HepG2 (cell line): ENCODE results near the gene KTI12. TPM values are rescaled to one million over a fixed set of nuclear protein-coding genes. Genes with fewer than 3 reads are reported as not detected.

Source experiments
- CREM ChIP-seq, 2 experiments: sonication (generic) in 1 of 2; formaldehyde crosslinking in 1 of 2; IDR thresholded peaks; 2 replicates each; pipeline versions ENCODE4 v1.4.0 to v1.6.1; 2016 to 2020; ENCODE audit warnings: antibody characterized with exemption in 1 of 2, mild to moderate bottlenecking in 1 of 2, missing genetic modification reagents in 1 of 2
- FOXP1 ChIP-seq, 2 experiments: fragments of 450-650 bp in 1 of 2; IDR thresholded peaks; 2 replicates each; pipeline ENCODE4 v1.6.1; 2017 to 2018; ENCODE audit warnings: antibody characterized with exemption in 1 of 2
- HNRNPH1 ChIP-seq: fragments of 200-400 bp; formaldehyde crosslinking; optimal IDR thresholded peaks from 2 replicates; pipeline ENCODE3; 2017; ENCODE audit warnings: mild to moderate bottlenecking, low read depth, low read length
- HNRNPLL ChIP-seq: fragments of 200-400 bp; formaldehyde crosslinking; IDR thresholded peaks from 2 replicates; pipeline ENCODE4 v1.6.1; 2017; ENCODE audit warnings: mild to moderate bottlenecking, low read depth, low read length; ENCODE audit not compliant: poor library complexity, severe bottlenecking
- IRF9 ChIP-seq: sonication (generic); formaldehyde crosslinking; IDR thresholded peaks from 2 replicates; pipeline ENCODE4 v1.8.0; 2022; ENCODE audit warnings: missing genetic modification reagents, mild to moderate bottlenecking, borderline replicate concordance
- KDM3A ChIP-seq: IDR thresholded peaks from 2 replicates; pipeline ENCODE4 v1.6.1; 2018; ENCODE audit warnings: low read depth, missing compliant biosample characterization
- KLF6 ChIP-seq: IDR thresholded peaks from 2 replicates; pipeline ENCODE4 v1.8.0; 2016; ENCODE audit warnings: missing biosample characterization, missing genetic modification reagents
- LRRFIP1 ChIP-seq: sonication (generic); formaldehyde crosslinking; conservative IDR thresholded peaks from 2 replicates; pipeline ENCODE4 v1.4.0; 2020; ENCODE audit warnings: missing genetic modification reagents
- MXD1 ChIP-seq: sonication (generic); formaldehyde crosslinking; IDR thresholded peaks from 2 replicates; pipeline ENCODE4 v1.4.0; 2020; ENCODE audit warnings: mild to moderate bottlenecking, missing genetic modification reagents
- SETDB1 ChIP-seq: sonication (generic); formaldehyde crosslinking; IDR thresholded peaks from 2 replicates; pipeline ENCODE4 v1.5.1; 2020; ENCODE audit warnings: missing genetic modification reagents, mild to moderate bottlenecking, borderline replicate concordance
- TAF15 ChIP-seq: fragments of 200-400 bp; formaldehyde crosslinking; IDR thresholded peaks from one replicate; pipeline ENCODE4 v1.6.1; 2018; ENCODE audit warnings: mild to moderate bottlenecking, low read depth, low read length; ENCODE audit not compliant: poor library complexity, severe bottlenecking
- ZBTB46 ChIP-seq: sonication (generic); formaldehyde crosslinking; IDR thresholded peaks from 2 replicates; pipeline ENCODE4 v1.4.0; 2020; ENCODE audit warnings: mild to moderate bottlenecking, missing genetic modification reagents, borderline replicate concordance
- ZNF232 ChIP-seq: sonication (generic); formaldehyde crosslinking; IDR thresholded peaks from 2 replicates; pipeline ENCODE4 v1.4.0; 2020; ENCODE audit warnings: missing genetic modification reagents, borderline replicate concordance
- ZNF430 ChIP-seq: sonication (generic); formaldehyde crosslinking; IDR thresholded peaks from 2 replicates; pipeline ENCODE4 v1.9.0; 2021; ENCODE audit warnings: mild to moderate bottlenecking, missing genetic modification reagents
- ZNF460 ChIP-seq: sonication (generic); formaldehyde crosslinking; IDR thresholded peaks from 2 replicates; pipeline ENCODE4 v1.5.1; 2020; ENCODE audit warnings: missing genetic modification reagents, mild to moderate bottlenecking, borderline replicate concordance
- ZNF546 ChIP-seq: sonication (generic); formaldehyde crosslinking; conservative IDR thresholded peaks from 2 replicates; pipeline ENCODE4 v1.8.1; 2023; ENCODE audit warnings: mild to moderate bottlenecking, missing genetic modification reagents
- ZNF615 ChIP-seq: sonication (generic); formaldehyde crosslinking; IDR thresholded peaks from 2 replicates; pipeline ENCODE4 v1.5.0; 2020; ENCODE audit warnings: mild to moderate bottlenecking, missing genetic modification reagents, borderline replicate concordance
- ZNF691 ChIP-seq: sonication (generic); formaldehyde crosslinking; IDR thresholded peaks from 2 replicates; pipeline ENCODE4 v1.4.0; 2020; ENCODE audit warnings: missing genetic modification reagents, low read depth, mild to moderate bottlenecking, borderline replicate concordance
- ZNF740 ChIP-seq: sonication (generic); formaldehyde crosslinking; IDR thresholded peaks from 2 replicates; pipeline ENCODE4 v1.4.0; 2020; ENCODE audit warnings: missing genetic modification reagents
- ZNF800 ChIP-seq: sonication (generic); formaldehyde crosslinking; IDR thresholded peaks from 2 replicates; pipeline ENCODE4 v1.4.0; 2020; ENCODE audit warnings: missing genetic modification reagents
- polyA plus RNA-seq, 8 experiments: library from polyadenylated mRNA; depleted of rRNA in 3 of 8; stranded (reverse) in 7 of 8; unstranded in 1 of 8; fragments of >200 nt; fragmentation: Illumina TruSeq in 4 of 8; extraction: Trizol in 4 of 8; gene quantifications; 2 replicates each; pipeline versions ENCODE4 v1.2.1 to v1.2.3, GENCODE V29; 2011 to 2016; ENCODE audit warnings: low read depth in 4 of 8, missing spikeins in 1 of 8, mixed read lengths in 1 of 8; ENCODE audit not compliant: insufficient read depth in 1 of 8
- total RNA-seq, 5 experiments: library from RNA; depleted of rRNA; stranded (reverse); fragments of >200 nt; fragmentation: Illumina TruSeq; extraction: Trizol; gene quantifications; 2 replicates each; pipeline ENCODE4 v1.2.3, GENCODE V29; 2016; ENCODE audit warnings: low read depth in 1 of 5

The KTI12 gene
- total and polyA plus RNA-seq, 2 of the 13 experiments (the other 11 are each of a cell fraction or from before 2014, with no cell fraction given), result 7.4 to 10.2 TPM

GRCh38 chr1:52037402-52037814, 3.8 kb upstream of the KTI12 start (continued):
- TF ChIP-seq ZNF615 (CRISPR knock-in tag) (no peak), ZNF740 (no peak), SETDB1 (CRISPR knock-in tag) (no peak), TAF15 (no peak), CREM (IDR thresholded peaks at IDR 0.05) (peak; percentile 85), CREM (CRISPR knock-in tag; IDR thresholded peaks at IDR 0.05) (no peak), MXD1 (CRISPR knock-in tag) (no peak), ZNF691 (CRISPR knock-in tag) (0 out of 2 replicates have a peak, but pooled peaks have one; percentile 63), LRRFIP1 (CRISPR knock-in tag) (no peak), ZNF232 (CRISPR knock-in tag) (peak; percentile 92), ZNF800 (CRISPR knock-in tag) (peak; percentile 85), ZNF460 (peak; percentile 10; the same call in 1 of the 2 replicates), ZNF430 (peak; percentile 74), HNRNPLL (no peak), HNRNPH1 (no peak), ZBTB46 (CRISPR knock-in tag) (no peak), ZNF546 (CRISPR knock-in tag) (no peak), FOXP1 (IDR thresholded peaks at IDR 0.05) (peak; percentile 94), FOXP1 (CRISPR knock-in tag; IDR thresholded peaks at IDR 0.05) (peak; percentile 99), KLF6 (CRISPR knock-in tag) (peak; percentile 90), KDM3A (peak; percentile 64; the same call in 1 of the 2 replicates), IRF9 (no peak)
